ENCODE data around the gene UNC5CL.
"Not testable (repeated sequence)": the region's sequence is repeated elsewhere in the genome, so short reads cannot be mapped to it uniquely, and the experiment has no call there.

The UNC5CL gene

DNA sequence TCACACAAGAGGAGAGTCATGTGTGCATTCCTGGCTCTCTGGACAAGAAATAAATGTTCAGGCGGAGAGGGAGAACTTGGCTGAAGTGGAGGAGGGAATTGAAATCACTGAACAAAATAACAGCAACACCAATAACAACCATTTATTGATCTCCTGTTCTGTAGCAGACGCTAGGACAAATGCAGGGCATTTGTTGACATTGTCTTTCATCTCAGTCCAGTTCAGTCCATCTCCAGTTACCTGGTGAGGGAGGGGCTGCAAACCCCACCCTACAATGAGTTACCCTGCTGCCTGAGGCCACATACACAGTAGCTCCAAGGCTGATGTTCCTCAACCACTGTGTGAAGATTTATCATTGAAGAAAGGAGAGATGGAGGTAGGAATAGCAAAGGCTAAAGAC, 27.3 kb downstream of the UNC5CL start:
- no peak overlapping the region for H3K4me3 ChIP-seq (ENCODE audit: insufficient read depth, low read depth, low read length, poor library complexity, severe bottlenecking)
- H3K27ac ChIP-seq (ENCODE audit: insufficient read depth, low read length, poor library complexity, severe bottlenecking) = no peak overlapping the region
- no peaks in the 10 kb centered on the region for H3K9me3 ChIP-seq (ENCODE audit: control insufficient read depth, low read length)
- no peaks in the 10 kb centered on the region for H3K4me1 ChIP-seq (ENCODE audit: control insufficient read depth, insufficient read depth, low read length, poor library complexity, severe bottlenecking)
- H3K27me3 ChIP-seq (replicated peaks; ENCODE audit: control insufficient read depth, insufficient read depth, low read length, poor library complexity, severe bottlenecking) = no peaks in the 10 kb centered on the region
- no peaks in the 10 kb centered on the region for H3K36me3 ChIP-seq (ENCODE audit: control insufficient read depth, insufficient read depth, low read length)
- no peak for DNase-seq

DNA sequence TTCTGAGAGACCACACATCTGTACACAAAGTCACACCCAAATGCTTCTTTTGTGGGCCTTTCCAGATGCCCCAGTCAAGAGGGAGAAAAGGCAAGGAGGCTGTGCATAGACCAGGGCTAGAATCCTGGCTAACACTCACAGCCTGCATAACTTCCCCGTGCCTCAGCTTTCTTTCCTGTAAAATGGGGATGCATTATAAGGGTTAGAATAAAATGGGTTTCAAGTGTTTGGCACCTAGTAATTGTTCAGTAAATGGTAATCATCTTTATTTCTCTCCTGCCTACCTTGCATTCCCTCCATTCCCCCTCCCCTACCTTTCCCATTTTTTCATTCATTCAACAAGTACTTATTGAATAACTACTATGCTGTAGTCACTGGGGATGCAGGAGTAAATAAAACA, 29.4 kb downstream of the UNC5CL start:
- Histone ChIP-seq H3K27me3 (replicated peaks; ENCODE audit: control insufficient read depth, insufficient read depth, low read length, poor library complexity, severe bottlenecking) (no peaks in the 10 kb centered on the region), H3K27ac (ENCODE audit: insufficient read depth, low read length, poor library complexity, severe bottlenecking) (no peak overlapping the region), H3K4me3 (ENCODE audit: insufficient read depth, low read depth, low read length, poor library complexity, severe bottlenecking) (no peak overlapping the region), H3K9me3 (ENCODE audit: control insufficient read depth, low read length) (no peaks in the 10 kb centered on the region), H3K36me3 (ENCODE audit: control insufficient read depth, insufficient read depth, low read length) (no peaks in the 10 kb centered on the region), H3K4me1 (ENCODE audit: control insufficient read depth, insufficient read depth, low read length, poor library complexity, severe bottlenecking) (no peaks in the 10 kb centered on the region)
- DNase-seq = no peak

GRCh38 chr6:41008011-41008410, 31.0 kb downstream of the UNC5CL start:
- no peaks in the 10 kb centered on the region for H3K27me3 ChIP-seq (replicated peaks; ENCODE audit: control insufficient read depth, insufficient read depth, low read length, poor library complexity, severe bottlenecking)
- no peak overlapping the region for H3K4me3 ChIP-seq (ENCODE audit: insufficient read depth, low read depth, low read length, poor library complexity, severe bottlenecking)
- DNase-seq = no peak
- no peaks in the 10 kb centered on the region for H3K36me3 ChIP-seq (ENCODE audit: control insufficient read depth, insufficient read depth, low read length)
- no peaks in the 10 kb centered on the region for H3K4me1 ChIP-seq (ENCODE audit: control insufficient read depth, insufficient read depth, low read length, poor library complexity, severe bottlenecking)
- H3K9me3 ChIP-seq (ENCODE audit: control insufficient read depth, low read length) = no peaks in the 10 kb centered on the region
- H3K27ac ChIP-seq (ENCODE audit: insufficient read depth, low read length, poor library complexity, severe bottlenecking) = no peak overlapping the region

GRCh38 chr6:41006980-41007379, 32.0 kb downstream of the UNC5CL start:
- H3K4me3 ChIP-seq (ENCODE audit: insufficient read depth, low read depth, low read length, poor library complexity, severe bottlenecking) = not testable (repeated sequence)

DNA sequence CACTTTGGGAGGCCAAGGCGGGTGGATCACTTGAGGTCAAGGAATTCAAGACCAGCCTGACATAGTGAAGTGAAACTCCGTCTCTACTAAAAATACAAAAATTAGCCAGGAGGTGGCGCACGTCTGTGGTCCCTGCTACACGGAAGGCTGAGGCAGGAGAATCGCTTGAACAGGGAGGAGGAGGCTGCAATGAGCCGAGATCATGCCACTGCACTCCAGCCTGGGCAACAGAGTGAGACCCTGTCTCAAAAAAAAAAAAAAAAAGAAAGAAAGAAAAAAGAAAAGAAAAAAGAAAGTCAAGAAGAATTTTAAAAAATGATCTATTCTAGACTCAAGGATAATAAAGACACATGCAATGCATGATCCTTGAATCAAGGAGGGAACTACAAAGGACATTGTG, 32.8 kb downstream of the UNC5CL start:
- peak; percentile 5 to 34 (median 11) for DNase-seq
- not testable (repeated sequence) for H3K27me3 ChIP-seq (replicated peaks; ENCODE audit: control insufficient read depth, insufficient read depth, low read length, poor library complexity, severe bottlenecking); H3K27ac ChIP-seq (ENCODE audit: insufficient read depth, low read length, poor library complexity, severe bottlenecking); H3K9me3 ChIP-seq (ENCODE audit: control insufficient read depth, low read length); H3K36me3 ChIP-seq (ENCODE audit: control insufficient read depth, insufficient read depth, low read length); H3K4me3 ChIP-seq (ENCODE audit: insufficient read depth, low read depth, low read length, poor library complexity, severe bottlenecking); H3K4me1 ChIP-seq (ENCODE audit: control insufficient read depth, insufficient read depth, low read length, poor library complexity, severe bottlenecking)

More at GRCh38 chr6:41006980-41007379, 32.0 kb downstream of the UNC5CL start:
- H3K4me1 ChIP-seq (ENCODE audit: control insufficient read depth, insufficient read depth, low read length, poor library complexity, severe bottlenecking); H3K27me3 ChIP-seq (replicated peaks; ENCODE audit: control insufficient read depth, insufficient read depth, low read length, poor library complexity, severe bottlenecking); DNase-seq; H3K36me3 ChIP-seq (ENCODE audit: control insufficient read depth, insufficient read depth, low read length); H3K27ac ChIP-seq (ENCODE audit: insufficient read depth, low read length, poor library complexity, severe bottlenecking); H3K9me3 ChIP-seq (ENCODE audit: control insufficient read depth, low read length): not testable (repeated sequence)

GRCh38 chr6:41002168-41002567, 36.9 kb downstream of the UNC5CL start:
- H3K36me3 ChIP-seq (ENCODE audit: control insufficient read depth, insufficient read depth, low read length) = no peaks in the 10 kb centered on the region
- DNase-seq = no peak
- H3K27me3 ChIP-seq (replicated peaks; ENCODE audit: control insufficient read depth, insufficient read depth, low read length, poor library complexity, severe bottlenecking) = no peaks in the 10 kb centered on the region
- H3K4me1 ChIP-seq (ENCODE audit: control insufficient read depth, insufficient read depth, low read length, poor library complexity, severe bottlenecking) = no peaks in the 10 kb centered on the region
- H3K27ac ChIP-seq (ENCODE audit: insufficient read depth, low read length, poor library complexity, severe bottlenecking) = no peak overlapping the region
- no peak overlapping the region for H3K4me3 ChIP-seq (ENCODE audit: insufficient read depth, low read depth, low read length, poor library complexity, severe bottlenecking)
- H3K9me3 ChIP-seq (ENCODE audit: control insufficient read depth, low read length) = no peaks in the 10 kb centered on the region

GRCh38 chr6:41000248-41000647, 38.8 kb downstream of the UNC5CL start:
- no peak for DNase-seq
- H3K27me3 ChIP-seq (replicated peaks; ENCODE audit: control insufficient read depth, insufficient read depth, low read length, poor library complexity, severe bottlenecking) = no peaks in the 10 kb centered on the region
- no peaks in the 10 kb centered on the region for H3K4me1 ChIP-seq (ENCODE audit: control insufficient read depth, insufficient read depth, low read length, poor library complexity, severe bottlenecking)
- H3K27ac ChIP-seq (ENCODE audit: insufficient read depth, low read length, poor library complexity, severe bottlenecking) = no peak overlapping the region
- H3K36me3 ChIP-seq (ENCODE audit: control insufficient read depth, insufficient read depth, low read length) = no peaks in the 10 kb centered on the region
- H3K4me3 ChIP-seq (ENCODE audit: insufficient read depth, low read depth, low read length, poor library complexity, severe bottlenecking) = no peak overlapping the region
- H3K9me3 ChIP-seq (ENCODE audit: control insufficient read depth, low read length) = no peaks in the 10 kb centered on the region

- Histone ChIP-seq H3K36me3 (ENCODE audit: control insufficient read depth, insufficient read depth, low read length) (no peaks in the 10 kb centered on the region), H3K4me3 (ENCODE audit: insufficient read depth, low read depth, low read length, poor library complexity, severe bottlenecking) (no peak overlapping the region), H3K27me3 (replicated peaks; ENCODE audit: control insufficient read depth, insufficient read depth, low read length, poor library complexity, severe bottlenecking) (no peaks in the 10 kb centered on the region), H3K9me3 (ENCODE audit: control insufficient read depth, low read length) (no peaks in the 10 kb centered on the region), H3K4me1 (ENCODE audit: control insufficient read depth, insufficient read depth, low read length, poor library complexity, severe bottlenecking) (no peaks in the 10 kb centered on the region), H3K27ac (ENCODE audit: insufficient read depth, low read length, poor library complexity, severe bottlenecking) (no peak overlapping the region)
- no peak for DNase-seq
These were observed 39.5 kb downstream of the UNC5CL start for GRCh38 chr6:40999569-40999968.

DNA sequence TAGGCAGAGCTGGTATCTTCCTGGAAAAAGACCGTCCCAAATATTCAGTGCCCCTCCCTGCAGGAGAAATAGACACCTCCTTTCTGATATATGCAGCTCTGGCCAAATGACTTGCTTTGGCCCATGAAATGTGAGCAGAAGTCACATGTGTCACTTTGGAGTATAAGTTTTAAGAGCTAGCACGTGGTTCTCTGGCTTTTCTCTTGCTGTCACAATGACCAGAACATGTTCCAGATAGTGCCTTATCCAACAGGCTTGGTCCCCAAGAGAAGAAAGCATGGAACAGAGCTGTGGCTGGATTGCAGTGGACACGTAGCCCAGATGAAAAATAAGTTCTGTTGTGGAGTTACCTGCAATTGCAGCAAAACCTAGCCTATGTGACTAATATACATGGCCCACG, 40.4 kb downstream of the UNC5CL start:
- H3K4me1 ChIP-seq (ENCODE audit: control insufficient read depth, insufficient read depth, low read length, poor library complexity, severe bottlenecking) = no peaks in the 10 kb centered on the region
- H3K27ac ChIP-seq (ENCODE audit: insufficient read depth, low read length, poor library complexity, severe bottlenecking) = no peak overlapping the region
- DNase-seq = no peak
- H3K9me3 ChIP-seq (ENCODE audit: control insufficient read depth, low read length) = no peaks in the 10 kb centered on the region
- H3K36me3 ChIP-seq (ENCODE audit: control insufficient read depth, insufficient read depth, low read length) = no peaks in the 10 kb centered on the region
- H3K4me3 ChIP-seq (ENCODE audit: insufficient read depth, low read depth, low read length, poor library complexity, severe bottlenecking) = no peak overlapping the region
- no peaks in the 10 kb centered on the region for H3K27me3 ChIP-seq (replicated peaks; ENCODE audit: control insufficient read depth, insufficient read depth, low read length, poor library complexity, severe bottlenecking)

GRCh38 chr6:40997234-40997957, 41.6 kb downstream of the UNC5CL start:
- Histone ChIP-seq H3K27ac (ENCODE audit: insufficient read depth, low read length, poor library complexity, severe bottlenecking) (no peak overlapping the region), H3K27me3 (replicated peaks; ENCODE audit: control insufficient read depth, insufficient read depth, low read length, poor library complexity, severe bottlenecking) (no peaks in the 10 kb centered on the region), H3K4me3 (ENCODE audit: insufficient read depth, low read depth, low read length, poor library complexity, severe bottlenecking) (no peak overlapping the region), H3K9me3 (ENCODE audit: control insufficient read depth, low read length) (no peaks in the 10 kb centered on the region), H3K36me3 (ENCODE audit: control insufficient read depth, insufficient read depth, low read length) (no peaks in the 10 kb centered on the region), H3K4me1 (ENCODE audit: control insufficient read depth, insufficient read depth, low read length, poor library complexity, severe bottlenecking) (no peaks in the 10 kb centered on the region)
- DNase-seq = no peak

Data from effector memory CD4-positive, alpha-beta T cell (primary cell).